ENCODE measurements around the gene MRGPRG. TPM values are rescaled to one million over a fixed set of nuclear protein-coding genes. Genes with fewer than 3 reads are reported as not detected.
A peak's percentile ranks its signal among the peaks of the same experiment; 100 is the strongest.

Gene MRGPRG
- total RNA-seq, 3 donors from 2014 or later: not detected

GRCh38 chr11:3237119-3237518 is 18.5 kb upstream of the MRGPRG start:
- ATAC-seq: no peak
- Histone ChIP-seq H3K4me3 (no peak overlapping the region), H3K4me1 (ENCODE audit: low read depth) (no peaks in the 10 kb centered on the region), H3K9me3 (no peaks in the 10 kb centered on the region), H3K36me3 (ENCODE audit: low read depth) (no peaks in the 10 kb centered on the region)
- no peak for DNase-seq
- intact Hi-C loops (cut with DNase I, micrococcal nuclease): no loop called here
- TF ChIP-seq CTCF (IDR thresholded peaks at IDR 0.05): no peak

- no peak for ATAC-seq
- DNase-seq: no peak
- intact Hi-C loops (cut with DNase I, micrococcal nuclease): no loop called here
- H3K4me1 ChIP-seq (ENCODE audit: low read depth): no peaks in the 10 kb centered on the region
- no peak overlapping the region for H3K4me3 ChIP-seq
- H3K36me3 ChIP-seq (ENCODE audit: low read depth): no peaks in the 10 kb centered on the region
- no peak for TF ChIP-seq CTCF (IDR thresholded peaks at IDR 0.05)
- no peaks in the 10 kb centered on the region for H3K9me3 ChIP-seq
Observed at GRCh38 chr11:3234846-3235245, 16.2 kb upstream of the MRGPRG start.

- Histone ChIP-seq H3K36me3 (ENCODE audit: low read depth) (no peaks in the 10 kb centered on the region), H3K9me3 (no peaks in the 10 kb centered on the region), H3K4me3 (no peak overlapping the region), H3K4me1 (ENCODE audit: low read depth) (no peaks in the 10 kb centered on the region)
- no peak for ATAC-seq
- no peak for DNase-seq
- intact Hi-C loops (cut with DNase I, micrococcal nuclease): no loop called here
- no peak for TF ChIP-seq CTCF (IDR thresholded peaks at IDR 0.05)
Observed at GRCh38 chr11:3232956-3233355, 14.3 kb upstream of the MRGPRG start.

GRCh38 chr11:3231851-3232744 is 13.5 kb upstream of the MRGPRG start, which contains the start of gene MRGPRE:
Gene MRGPRE, minus strand, starts transcription at chr11:3232417. Its CDS starts 3,618 bp downstream, at chr11:3228799.
- DNase-seq (peak in 1 of 3 donors; percentile 16), ATAC-seq (peak; percentile 82)
- Histone ChIP-seq H3K9me3 (no peaks in the 10 kb centered on the region), H3K4me3 (no peak within 1 kb of the TSS), H3K36me3 (ENCODE audit: low read depth) (no peaks in the 10 kb centered on the region), H3K4me1 (ENCODE audit: low read depth) (no peaks in the 10 kb centered on the region)
- no peak for TF ChIP-seq CTCF (IDR thresholded peaks at IDR 0.05)
- intact Hi-C loops (cut with DNase I, micrococcal nuclease): no loop called here

GRCh38 chr11:3231550-3231850 is 12.9 kb upstream of the MRGPRG start:
- H3K9me3 ChIP-seq: no peaks in the 10 kb centered on the region
- ATAC-seq: peak; percentile 19
- no peak overlapping the region for H3K4me3 ChIP-seq
- intact Hi-C loops (cut with DNase I, micrococcal nuclease): no loop called here
- DNase-seq: no peak
- no peaks in the 10 kb centered on the region for H3K4me1 ChIP-seq (ENCODE audit: low read depth)
- H3K36me3 ChIP-seq (ENCODE audit: low read depth): no peaks in the 10 kb centered on the region
- TF ChIP-seq CTCF (IDR thresholded peaks at IDR 0.05): no peak
